GM12874 (cell line): ENCODE data around the gene TNNC1.

Source experiments
- TF ChIP-seq, protein P1 (sequence below): IDR thresholded peaks from 2 replicates; pipeline ENCODE4 v1.5.1; 2011; ENCODE audit warnings: low read depth, mild to moderate bottlenecking, control low read depth, low read length, moderate library complexity; ENCODE audit not compliant: insufficient read depth

The TNNC1 gene

GRCh38 chr3:52406791-52407510 lies 46.9 kb downstream of the TNNC1 start:
- TF ChIP-seq, protein P1, sequence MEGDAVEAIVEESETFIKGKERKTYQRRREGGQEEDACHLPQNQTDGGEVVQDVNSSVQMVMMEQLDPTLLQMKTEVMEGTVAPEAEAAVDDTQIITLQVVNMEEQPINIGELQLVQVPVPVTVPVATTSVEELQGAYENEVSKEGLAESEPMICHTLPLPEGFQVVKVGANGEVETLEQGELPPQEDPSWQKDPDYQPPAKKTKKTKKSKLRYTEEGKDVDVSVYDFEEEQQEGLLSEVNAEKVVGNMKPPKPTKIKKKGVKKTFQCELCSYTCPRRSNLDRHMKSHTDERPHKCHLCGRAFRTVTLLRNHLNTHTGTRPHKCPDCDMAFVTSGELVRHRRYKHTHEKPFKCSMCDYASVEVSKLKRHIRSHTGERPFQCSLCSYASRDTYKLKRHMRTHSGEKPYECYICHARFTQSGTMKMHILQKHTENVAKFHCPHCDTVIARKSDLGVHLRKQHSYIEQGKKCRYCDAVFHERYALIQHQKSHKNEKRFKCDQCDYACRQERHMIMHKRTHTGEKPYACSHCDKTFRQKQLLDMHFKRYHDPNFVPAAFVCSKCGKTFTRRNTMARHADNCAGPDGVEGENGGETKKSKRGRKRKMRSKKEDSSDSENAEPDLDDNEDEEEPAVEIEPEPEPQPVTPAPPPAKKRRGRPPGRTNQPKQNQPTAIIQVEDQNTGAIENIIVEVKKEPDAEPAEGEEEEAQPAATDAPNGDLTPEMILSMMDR: no peak

GRCh38 chr3:52406231-52406661 lies 47.6 kb downstream of the TNNC1 start:
- TF ChIP-seq, protein P1: no peak

- TF ChIP-seq, protein P1: no peak
Measured at GRCh38 chr3:52405601-52406110, 48.2 kb downstream of the TNNC1 start.

- TF ChIP-seq, protein P1: no peak
Measured at GRCh38 chr3:52405066-52405465, 48.8 kb downstream of the TNNC1 start.

- TF ChIP-seq, protein P1: no peak
Measured at GRCh38 chr3:52404391-52404790, 49.5 kb downstream of the TNNC1 start.

DNA sequence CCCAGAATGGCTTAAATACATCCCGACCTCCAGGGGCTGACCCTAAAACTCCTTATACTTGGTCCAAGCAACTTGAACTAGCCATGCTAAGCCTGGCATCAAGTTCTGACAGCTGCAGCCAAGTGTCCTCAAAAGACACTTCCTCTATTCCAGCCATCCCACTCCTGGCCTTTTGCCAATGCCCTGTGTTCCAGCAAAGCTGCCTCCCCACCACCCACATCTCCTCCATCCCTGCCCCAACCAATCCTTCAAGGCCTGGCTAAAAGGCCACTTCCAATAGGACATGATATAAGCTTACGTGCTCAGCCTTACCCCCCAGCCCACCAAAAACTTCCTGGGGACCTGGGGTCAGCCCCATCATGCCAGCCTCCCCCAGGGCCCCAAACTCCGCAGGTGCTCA lies 49.9 kb downstream of the TNNC1 start:
- TF ChIP-seq, protein P1: no peak

GRCh38 chr3:52403271-52403841 lies 50.5 kb downstream of the TNNC1 start:
- TF ChIP-seq, protein P1: no peak
